Glutamatergic neuron (in vitro differentiated cells): ENCODE results near the gene MOGAT1. TPM values are rescaled to one million over a fixed set of nuclear protein-coding genes. Genes with fewer than 3 reads are reported as not detected.
"Not testable (repeated sequence)": the region's sequence is repeated elsewhere in the genome, so short reads cannot be mapped to it uniquely, and the experiment has no call there.

Experiments used
- DNase-seq: peaks from one replicate; pipeline ENCODE4 v3.0.0; 2022
- H3K27ac Mint-ChIP-seq: one replicate; pipeline ENCODE4 v1.8.0; 2020; ENCODE audit warnings: mild to moderate bottlenecking, mixed read lengths, inconsistent platforms; ENCODE audit not compliant: unreplicated experiment
- H3K27me3 Mint-ChIP-seq: one replicate; pipeline ENCODE4 v1.8.0; 2020; ENCODE audit warnings: mild to moderate bottlenecking, moderate library complexity, mixed read lengths, inconsistent platforms; ENCODE audit not compliant: unreplicated experiment
- H3K36me3 Mint-ChIP-seq: one replicate; pipeline ENCODE4 v1.8.0; 2020; ENCODE audit warnings: mild to moderate bottlenecking, mixed read lengths, inconsistent platforms; ENCODE audit not compliant: unreplicated experiment
- H3K4me1 Mint-ChIP-seq: one replicate; pipeline ENCODE4 v1.8.0; 2020; ENCODE audit warnings: mild to moderate bottlenecking, low read depth, mixed read lengths, inconsistent platforms; ENCODE audit not compliant: unreplicated experiment
- H3K4me3 Mint-ChIP-seq: one replicate; pipeline ENCODE4 v1.8.0; 2020; ENCODE audit warnings: mild to moderate bottlenecking, mixed read lengths, inconsistent platforms; ENCODE audit not compliant: unreplicated experiment
- H3K9me3 Mint-ChIP-seq: one replicate; pipeline ENCODE4 v1.8.0; 2020; ENCODE audit warnings: mild to moderate bottlenecking, moderate library complexity, mixed read lengths, inconsistent platforms; ENCODE audit not compliant: unreplicated experiment
- CTCF ChIP-seq: fragments of 200-600 bp; sonication (generic); IDR thresholded peaks from one replicate; pipeline ENCODE4 v1.5.0; 2021; ENCODE audit not compliant: partially characterized antibody, unreplicated experiment
- total RNA-seq: library from RNA; stranded (reverse); fragmentation: NEBNext Ultra II Directional; extraction: Animal tissue kit (Norgen Biotek cat#: 25700); gene quantifications from one replicate; pipeline ENCODE4 v1.2.1, GENCODE V29; 2021; ENCODE audit not compliant: unreplicated experiment

MOGAT1 gene
- total RNA-seq, 1 donor from 2014 or later: not detected

DNA sequence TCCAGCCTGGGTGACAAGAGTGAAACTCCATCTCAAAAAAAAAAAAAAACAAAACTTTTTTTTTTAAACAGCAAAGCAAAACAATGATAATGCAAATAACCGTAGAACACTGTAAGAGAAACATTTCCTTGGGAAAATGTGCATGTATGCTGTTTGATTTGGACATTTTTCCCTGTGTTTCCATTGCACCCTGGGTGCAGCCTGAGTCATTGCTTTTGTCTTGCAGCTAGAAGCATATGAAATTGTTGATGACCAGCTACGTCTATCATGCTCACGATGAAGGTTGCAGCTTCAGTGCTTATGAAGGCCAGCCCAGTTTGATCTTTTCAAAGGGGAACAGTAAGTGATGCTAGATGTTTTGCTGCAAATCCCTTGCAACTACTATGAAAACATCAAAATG lies 41.5 kb downstream of the MOGAT1 start:
- no peak for TF ChIP-seq CTCF
- no peak overlapping the region for H3K27ac Mint-ChIP-seq
- H3K4me3 Mint-ChIP-seq: no peak overlapping the region
- DNase-seq: no peak
- H3K4me1 Mint-ChIP-seq: peaks cover 5% of the 10 kb centered on the region
- H3K27me3 Mint-ChIP-seq: no peaks in the 10 kb centered on the region
- H3K9me3 Mint-ChIP-seq: no peaks in the 10 kb centered on the region
- no peaks in the 10 kb centered on the region for H3K36me3 Mint-ChIP-seq

DNA sequence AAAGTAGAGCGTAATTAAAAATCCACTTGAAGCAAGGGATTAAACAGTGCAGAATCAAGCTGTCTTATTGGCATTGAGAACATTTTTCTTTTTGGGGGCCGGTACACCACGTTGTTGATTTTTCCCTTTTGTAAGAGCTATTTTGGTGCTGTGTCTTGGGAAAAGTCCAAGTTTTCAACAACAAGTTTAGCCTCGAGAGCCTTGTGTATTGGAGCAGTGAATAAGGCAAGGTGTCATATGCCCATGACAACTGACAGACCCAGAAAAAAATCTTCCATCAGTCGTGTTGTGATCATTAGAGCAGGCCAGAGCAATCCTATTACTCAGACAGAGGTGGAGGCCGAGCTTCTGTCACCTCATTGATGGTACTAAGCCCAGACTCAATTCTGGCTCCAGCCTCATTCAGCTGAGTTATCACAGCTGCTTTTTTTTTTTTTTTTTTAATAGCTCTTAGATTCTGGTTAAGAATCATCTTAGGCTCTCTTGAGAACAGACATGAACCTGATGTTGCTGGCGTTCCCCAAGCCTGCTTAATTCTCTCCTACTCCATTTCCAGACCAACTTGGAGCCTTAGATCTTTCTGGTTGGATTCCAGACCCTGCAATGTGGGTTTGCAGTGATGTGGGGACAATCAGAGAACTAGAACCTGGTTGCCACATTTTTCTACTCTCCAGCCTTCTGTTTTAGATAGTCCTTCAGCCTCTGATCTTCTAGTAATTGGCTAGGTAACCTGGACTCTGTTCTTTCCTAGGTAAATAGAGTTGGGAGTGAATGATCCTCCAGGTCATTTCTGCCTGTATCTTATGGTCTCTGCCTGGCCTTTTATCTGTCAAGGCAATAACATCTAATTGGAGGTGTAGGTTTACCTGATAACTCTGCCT lies 43.1 kb downstream of the MOGAT1 start:
- Mint-ChIP-seq H3K4me1 (peaks cover under 1% of the 10 kb centered on the region), H3K27me3 (no peaks in the 10 kb centered on the region), H3K36me3 (no peaks in the 10 kb centered on the region), H3K9me3 (no peaks in the 10 kb centered on the region), H3K4me3 (no peak overlapping the region), H3K27ac (no peak overlapping the region)
- no peak for DNase-seq
- TF ChIP-seq CTCF: no peak

DNA sequence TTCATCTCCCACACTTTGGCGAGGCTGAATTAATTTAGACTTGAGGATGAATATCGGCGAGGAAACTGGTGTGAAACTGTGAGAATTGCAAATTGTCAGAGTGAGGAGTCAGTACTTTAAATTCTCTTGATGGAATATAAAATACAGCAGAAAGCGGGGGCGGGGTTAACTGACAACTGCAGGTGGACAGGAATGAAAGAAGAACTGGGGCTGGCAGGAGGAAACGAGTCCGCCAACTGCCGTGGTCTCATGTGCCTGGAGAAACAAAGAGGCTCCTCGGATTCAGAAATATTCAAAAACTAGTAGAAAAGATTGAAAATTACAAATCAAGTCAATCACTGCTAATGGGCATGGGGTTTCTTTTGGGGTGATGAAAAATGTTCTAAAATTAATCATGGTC lies 44.3 kb downstream of the MOGAT1 start:
- Mint-ChIP-seq H3K9me3 (no peaks in the 10 kb centered on the region), H3K4me3 (no peak overlapping the region), H3K36me3 (no peaks in the 10 kb centered on the region), H3K27me3 (no peaks in the 10 kb centered on the region), H3K27ac (no peak overlapping the region), H3K4me1 (no peaks in the 10 kb centered on the region)
- DNase-seq: no peak
- no peak for TF ChIP-seq CTCF

GRCh38 chr2:222719787-222720186 lies 48.3 kb downstream of the MOGAT1 start:
- H3K36me3 Mint-ChIP-seq, DNase-seq, H3K4me3 Mint-ChIP-seq, H3K27ac Mint-ChIP-seq, H3K4me1 Mint-ChIP-seq, H3K27me3 Mint-ChIP-seq, H3K9me3 Mint-ChIP-seq: not testable (repeated sequence)

GRCh38 chr2:222721597-222721996 lies 50.1 kb downstream of the MOGAT1 start:
- not testable (repeated sequence) for H3K27me3 Mint-ChIP-seq, H3K4me1 Mint-ChIP-seq, H3K9me3 Mint-ChIP-seq, H3K36me3 Mint-ChIP-seq, DNase-seq, H3K27ac Mint-ChIP-seq, H3K4me3 Mint-ChIP-seq

DNA sequence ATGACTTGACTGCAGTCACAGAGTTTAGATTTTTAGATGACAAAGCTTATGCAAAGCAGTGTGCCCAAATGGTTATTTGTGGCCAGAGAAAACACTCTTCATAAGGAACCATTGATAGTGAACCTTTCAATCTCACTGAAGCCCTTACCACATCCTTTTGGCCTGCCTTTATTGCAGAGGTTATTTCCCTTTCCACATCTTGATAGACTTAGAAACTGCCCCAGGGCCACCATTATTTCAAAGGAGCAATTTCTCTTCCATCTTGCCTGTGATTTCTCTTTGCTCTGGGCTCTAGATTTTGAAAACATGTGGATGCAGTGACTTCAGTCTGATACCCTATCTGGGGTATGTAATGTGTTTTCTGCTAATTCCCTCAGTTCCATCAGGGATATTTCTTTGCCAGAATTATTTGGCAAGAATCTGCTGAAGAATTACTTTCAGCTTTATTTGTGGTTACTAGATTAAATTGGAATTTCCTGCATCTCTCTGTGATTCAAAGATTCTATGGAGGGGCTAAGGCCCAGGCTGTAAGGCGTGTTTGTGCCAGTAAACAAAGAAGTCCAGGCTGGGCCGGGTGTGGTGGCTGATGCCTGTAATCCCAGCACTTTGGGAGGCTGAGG lies 51.0 kb downstream of the MOGAT1 start:
- TF ChIP-seq CTCF: no peak
- no peaks in the 10 kb centered on the region for H3K4me1 Mint-ChIP-seq
- H3K4me3 Mint-ChIP-seq: no peak overlapping the region
- no peak for DNase-seq
- peaks cover 3% of the 10 kb centered on the region for H3K27me3 Mint-ChIP-seq
- no peak overlapping the region for H3K27ac Mint-ChIP-seq
- peaks cover 8% of the 10 kb centered on the region for H3K36me3 Mint-ChIP-seq
- H3K9me3 Mint-ChIP-seq: peaks cover 2% of the 10 kb centered on the region
